Body of pancreas (tissue), 4 donors: ENCODE measurements around the gene PCP4.

Experiments used
- CTCF ChIP-seq, 7 experiments: fragments of 450-650 bp in 4 of 7; fragments of 200-600 bp in 3 of 7; sonication (generic) in 3 of 7; IDR thresholded peaks; one replicate each; pipeline ENCODE4 v1.5.1; 2016 to 2019; ENCODE audit warnings: antibody characterized with exemption in 7 of 7
- POLR2A ChIP-seq, 3 donors: fragments of 450-650 bp; IDR thresholded peaks; one replicate each; pipeline ENCODE4 v1.6.1; 2016; ENCODE audit warnings: antibody characterized with exemption in 3 of 3, mild to moderate bottlenecking in 2 of 3

GRCh38 chr21:39971956-39972355 lies 104.7 kb downstream of the PCP4 start:
- TF ChIP-seq CTCF (IDR thresholded peaks at IDR 0.05) (no peak), POLR2A (IDR thresholded peaks at IDR 0.05) (no peak)
